GM23248 (cell line): Measurements from ENCODE around the gene LAPTM4A. TPM values are rescaled to one million over a fixed set of nuclear protein-coding genes. Genes with fewer than 3 reads are reported as not detected.
A peak's percentile ranks its signal among the peaks of the same experiment; 100 is the strongest.

Experiments used
- DNase-seq: peaks from one replicate; pipeline ENCODE4 v3.0.0-alpha.2; 2015
- H2AFZ ChIP-seq: fragments of 200-600 bp; sonication (generic); 2 replicates; pipeline ENCODE4 v1.6.1; 2016; ENCODE audit warnings: antibody characterized with exemption
- H3F3A ChIP-seq: fragments of 200-600 bp; sonication (generic); 2 replicates; pipeline ENCODE4 v1.6.1; 2016; ENCODE audit warnings: mild to moderate bottlenecking, antibody characterized with exemption, mixed run types; ENCODE audit not compliant: insufficient read depth
- H3K27ac ChIP-seq: fragments of 200-600 bp; sonication (generic); 2 replicates; pipeline ENCODE4 v1.5.1; 2016; ENCODE audit warnings: mild to moderate bottlenecking
- H3K27me3 ChIP-seq: fragments of 200-600 bp; sonication (generic); replicated peaks from 2 replicates; pipeline ENCODE4 v1.6.1; 2016; ENCODE audit warnings: mild to moderate bottlenecking; ENCODE audit not compliant: insufficient read depth
- H3K36me3 ChIP-seq: fragments of 200-600 bp; sonication (generic); 2 replicates; pipeline ENCODE4 v1.6.1; 2016; ENCODE audit warnings: low read depth, mild to moderate bottlenecking
- H3K4me1 ChIP-seq: fragments of 200-600 bp; sonication (generic); 2 replicates; pipeline ENCODE4 v1.6.1; 2016; ENCODE audit warnings: mild to moderate bottlenecking; ENCODE audit not compliant: insufficient read depth
- H3K4me2 ChIP-seq: fragments of 200-600 bp; sonication (generic); one replicate; pipeline ENCODE4 v1.6.1; 2016; ENCODE audit warnings: mild to moderate bottlenecking; ENCODE audit not compliant: unreplicated experiment
- H3K4me3 ChIP-seq: fragments of 200-600 bp; sonication (generic); 2 replicates; pipeline ENCODE4 v1.5.1; 2016; ENCODE audit warnings: mild to moderate bottlenecking
- H3K79me2 ChIP-seq: fragments of 200-600 bp; sonication (generic); 2 replicates; pipeline ENCODE4 v1.6.1; 2016; ENCODE audit warnings: mild to moderate bottlenecking; ENCODE audit not compliant: insufficient read depth
- H3K9ac ChIP-seq: fragments of 200-600 bp; sonication (generic); 2 replicates; pipeline ENCODE4 v1.6.1; 2016; ENCODE audit warnings: mild to moderate bottlenecking
- H3K9me2 ChIP-seq: fragments of 200-600 bp; sonication (generic); 2 replicates; pipeline ENCODE4 v1.6.1; 2016; ENCODE audit warnings: mixed run types, mild to moderate bottlenecking, moderate library complexity; ENCODE audit not compliant: insufficient read depth
- H3K9me3 ChIP-seq: fragments of 200-600 bp; sonication (generic); one replicate; pipeline ENCODE4 v1.6.1; 2017; ENCODE audit warnings: low read depth
- H4K20me1 ChIP-seq: fragments of 200-600 bp; sonication (generic); 2 replicates; pipeline ENCODE4 v1.6.0; 2016; ENCODE audit not compliant: insufficient read depth
- EZH2 ChIP-seq: fragments of 200-600 bp; sonication (generic); IDR thresholded peaks from 2 replicates; pipeline ENCODE4 v1.6.1; 2018; ENCODE audit warnings: antibody characterized with exemption, mild to moderate bottlenecking; ENCODE audit not compliant: insufficient read depth, poor library complexity, severe bottlenecking
- EZH2phosphoT487 ChIP-seq: fragments of 200-600 bp; sonication (generic); IDR thresholded peaks from 2 replicates; pipeline ENCODE4 v1.6.1; 2018; ENCODE audit warnings: antibody characterized with exemption, moderate library complexity, mild to moderate bottlenecking, low read depth; ENCODE audit not compliant: insufficient read depth
- WGBS, 2 experiments: methylation state at CpG; one replicate each; pipeline ENCODE4 v1.1.6; 2015 to 2017; ENCODE audit warnings: low lambda C conversion rate in 2 of 2, low coverage in 1 of 2; ENCODE audit errors: missing lambda C conversion rate in 2 of 2; 5-methylcytosine and 5-hydroxymethylcytosine counted together
- in situ Hi-C: fragments of 300-500 bp; cut with MboI; formaldehyde crosslinking; loops from 2 replicates; pipeline ENCODE4 v1.15.0; 2020
- polyA plus RNA-seq: library from polyadenylated mRNA; unstranded; fragments of >200 nt; fragmentation: Nextera tagmentation; extraction: Ambion mirVana; gene quantifications from 2 replicates; pipeline ENCODE4 v1.2.1, GENCODE V29; 2016
- total RNA-seq: library from RNA; depleted of rRNA; stranded (reverse); fragments of >200 nt; shearing (Covaris generic); gene quantifications from 2 replicates; pipeline ENCODE4 v1.2.3, GENCODE V29; 2014; rRNA removed

The LAPTM4A gene
- total RNA-seq, result 363 and 372 TPM in 2 replicates
- 752 and 760 TPM in 2 replicates for polyA plus RNA-seq

DNA sequence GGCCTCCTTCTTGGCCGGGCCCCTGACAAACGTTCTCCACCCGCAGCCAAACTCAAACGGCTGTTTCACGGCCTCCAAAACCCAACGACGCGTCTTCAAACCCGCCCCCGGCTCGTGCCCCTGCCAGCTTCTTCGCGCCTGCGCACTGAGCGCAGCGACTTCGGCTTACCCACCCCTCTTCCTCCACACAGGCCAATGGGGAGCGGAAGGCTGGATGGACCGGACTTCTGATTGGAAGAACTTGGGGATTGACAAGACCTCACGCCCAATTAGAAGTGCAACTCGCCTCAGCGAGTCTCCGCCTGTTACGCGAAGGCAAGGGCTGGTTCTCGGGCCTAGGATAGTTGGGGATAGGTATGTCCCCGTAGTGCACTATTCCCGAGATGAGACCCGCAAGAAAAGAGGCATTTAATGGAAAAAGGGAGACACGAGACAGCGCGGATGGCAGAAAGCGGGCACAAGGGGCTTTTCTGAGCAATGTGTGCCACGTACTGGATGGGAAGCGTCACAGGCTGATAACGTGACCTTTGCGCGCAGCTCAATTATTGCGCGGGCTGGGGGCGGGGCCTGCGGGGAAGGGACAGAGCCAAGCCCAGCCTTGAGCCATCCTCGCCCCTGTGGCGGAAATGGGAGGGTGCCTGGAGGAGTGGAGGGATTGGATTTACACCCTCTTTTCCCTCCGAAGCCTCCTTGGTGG, at the start of gene LAPTM4A:
LAPTM4A (minus strand) TSS at position 97 of the 697 bp plus-strand sequence. CDS start 108 bp downstream, outside the sequence.
- Histone ChIP-seq H3K27ac (peak within 1 kb of the TSS; percentile 100), H3K27me3 (no peaks in the 10 kb centered on the region), H4K20me1 (peaks cover 13% of the 10 kb centered on the region; the same call in 1 of the 2 replicates), H3K4me3 (peak within 1 kb of the TSS; percentile 97), H3K36me3 (no peaks in the 10 kb centered on the region), H2AFZ (peak within 1 kb of the TSS; percentile 75), H3K4me2 (peak within 1 kb of the TSS; percentile 98), H3K9me3 (no peaks in the 10 kb centered on the region), H3K79me2 (peaks cover 46% of the 10 kb centered on the region), H3K4me1 (peaks cover 27% of the 10 kb centered on the region; the same call in 1 of the 2 replicates), H3F3A (peaks cover 48% of the 10 kb centered on the region), H3K9me2 (no peaks in the 10 kb centered on the region), H3K9ac (peak within 1 kb of the TSS; percentile 100)
- in situ Hi-C loops, result no loop called here
- TF ChIP-seq EZH2phosphoT487 (no peak), EZH2 (no peak)
- peak; percentile 100 for DNase-seq
- WGBS, 2 experiments, result 0% methylated on average over 42 to 45 of the region's 45 CpGs

DNA sequence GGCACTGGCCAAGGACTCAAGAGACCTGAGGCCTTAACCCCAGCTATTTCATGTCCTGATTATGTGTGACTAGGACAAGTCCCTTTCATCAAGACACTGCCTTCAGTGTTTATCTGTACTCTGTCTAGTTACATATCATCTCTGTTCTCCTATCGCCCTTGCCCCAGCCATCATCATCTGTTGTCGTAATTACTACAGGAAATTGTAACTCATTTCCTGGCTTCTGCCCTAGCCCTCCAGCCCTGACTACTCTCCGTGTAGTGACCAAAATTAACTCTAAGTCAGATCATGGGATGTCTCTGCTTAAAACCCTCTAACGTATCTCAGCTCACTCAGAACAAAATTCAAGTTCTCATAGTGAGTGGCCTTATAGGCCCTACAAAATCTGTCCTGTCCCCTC, 49.3 kb upstream of the LAPTM4A start:
- DNase-seq, result no peak
- no peak overlapping the region for H2AFZ ChIP-seq
- no peak overlapping the region for H3K9ac ChIP-seq
- no peaks in the 10 kb centered on the region for H3K79me2 ChIP-seq
- H3K4me3 ChIP-seq, result no peak overlapping the region
- H3F3A ChIP-seq, result no peaks in the 10 kb centered on the region
- H3K9me3 ChIP-seq, result no peaks in the 10 kb centered on the region
- no peaks in the 10 kb centered on the region for H4K20me1 ChIP-seq
- H3K4me2 ChIP-seq, result no peak overlapping the region
- H3K36me3 ChIP-seq, result no peaks in the 10 kb centered on the region
- H3K4me1 ChIP-seq, result no peaks in the 10 kb centered on the region
- TF ChIP-seq EZH2phosphoT487 (no peak), EZH2 (no peak)
- 74 to 76% methylated on average over 4 of the region's 4 CpGs for WGBS, 2 experiments
- H3K27me3 ChIP-seq, result no peaks in the 10 kb centered on the region
- no peak overlapping the region for H3K27ac ChIP-seq
- H3K9me2 ChIP-seq, result no peaks in the 10 kb centered on the region
- in situ Hi-C loops, result no loop called here

DNA sequence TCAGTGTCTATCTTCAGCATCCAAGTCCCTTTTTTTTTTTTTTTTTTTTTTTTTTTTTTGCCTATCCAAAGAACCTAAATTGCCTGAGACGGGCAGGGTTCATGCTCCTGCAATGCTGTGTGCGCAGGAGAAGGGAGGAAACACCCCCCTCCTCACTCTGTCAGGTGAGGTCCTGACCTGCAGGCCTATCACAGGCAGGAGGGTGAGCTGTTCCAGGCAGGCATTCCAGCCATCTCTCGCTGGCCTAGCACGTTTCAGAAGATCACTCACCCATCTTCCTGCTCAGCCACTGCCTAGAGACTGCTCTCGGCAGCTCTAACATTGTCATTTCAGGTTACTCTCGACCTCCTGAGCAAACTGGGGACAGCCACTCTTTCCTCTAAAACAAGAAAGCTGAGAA, 48.4 kb upstream of the LAPTM4A start:
- Histone ChIP-seq H3K36me3 (no peaks in the 10 kb centered on the region), H3K79me2 (no peaks in the 10 kb centered on the region), H3F3A (no peaks in the 10 kb centered on the region), H4K20me1 (no peaks in the 10 kb centered on the region), H3K27ac (no peak overlapping the region), H3K9me3 (no peaks in the 10 kb centered on the region), H3K27me3 (no peaks in the 10 kb centered on the region), H3K9me2 (no peaks in the 10 kb centered on the region), H3K4me1 (no peaks in the 10 kb centered on the region), H2AFZ (no peak overlapping the region), H3K4me3 (no peak overlapping the region), H3K9ac (no peak overlapping the region), H3K4me2 (no peak overlapping the region)
- no peak for DNase-seq
- in situ Hi-C loops, result loop anchor here (10.0 kb wide), 1 partner anchor 135 kb away; no protein-coding TSS in a partner anchor
- no peak for TF ChIP-seq EZH2
- no peak for TF ChIP-seq EZH2phosphoT487
- WGBS, 2 experiments, result 83 to 87% methylated on average over 6 of the region's 6 CpGs

DNA sequence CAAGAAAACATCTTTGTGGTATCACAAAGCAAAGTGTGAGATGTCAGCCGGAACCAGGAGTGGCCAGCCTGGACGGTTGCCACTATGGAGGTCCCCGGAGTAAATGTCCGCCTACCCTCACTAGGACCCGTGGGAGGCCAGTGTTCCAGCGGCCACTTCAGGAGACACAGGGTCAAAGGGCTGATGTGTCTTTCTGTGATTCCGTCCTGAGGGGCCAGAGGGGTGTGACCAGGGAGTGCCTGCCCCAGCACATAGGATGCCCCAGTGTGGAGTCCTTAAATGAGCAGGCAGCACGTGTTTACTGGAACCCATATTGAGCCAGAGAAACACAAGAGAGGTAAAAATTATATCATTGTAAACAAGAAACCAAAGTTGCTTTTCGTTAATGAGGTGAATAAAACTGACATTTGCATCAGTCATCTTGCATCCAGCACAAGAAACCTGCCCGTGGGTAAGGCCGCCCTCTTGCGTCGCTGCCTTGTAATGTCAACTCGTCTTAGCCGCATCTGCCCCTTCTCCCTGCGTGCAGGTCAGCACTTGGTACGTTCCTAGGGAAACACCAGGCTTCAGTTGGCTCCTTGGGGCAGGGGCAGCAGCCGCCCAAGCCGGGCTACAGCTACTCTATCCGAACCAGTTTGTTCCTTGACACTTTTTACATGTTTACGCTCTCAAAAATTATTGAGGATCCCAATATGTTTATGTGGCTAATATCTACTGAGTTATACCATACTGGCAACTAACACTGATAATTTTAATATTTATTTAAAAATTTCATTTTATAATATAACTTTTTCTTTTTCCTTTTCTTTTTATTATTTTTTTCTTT, 46.7 kb upstream of the LAPTM4A start:
- H4K20me1 ChIP-seq, result no peaks in the 10 kb centered on the region
- 22 to 25% methylated on average over 21 of the region's 21 CpGs for WGBS, 2 experiments
- no peaks in the 10 kb centered on the region for H3K79me2 ChIP-seq
- peaks cover 15% of the 10 kb centered on the region for H3K4me1 ChIP-seq
- no peaks in the 10 kb centered on the region for H3F3A ChIP-seq
- DNase-seq, result peak; percentile 89
- H3K27me3 ChIP-seq, result no peaks in the 10 kb centered on the region
- H3K9me3 ChIP-seq, result no peaks in the 10 kb centered on the region
- H3K4me3 ChIP-seq, result no peak overlapping the region
- no peaks in the 10 kb centered on the region for H3K36me3 ChIP-seq
- H2AFZ ChIP-seq, result peak overlapping the region; percentile 51; the same call in 1 of the 2 replicates
- no peak for TF ChIP-seq EZH2phosphoT487
- TF ChIP-seq EZH2, result no peak
- no peak overlapping the region for H3K27ac ChIP-seq
- H3K4me2 ChIP-seq, result no peak overlapping the region
- H3K9me2 ChIP-seq, result no peaks in the 10 kb centered on the region
- in situ Hi-C loops, result loop anchor here (10.0 kb wide), 1 partner anchor 133 kb away; no protein-coding TSS in a partner anchor
- no peak overlapping the region for H3K9ac ChIP-seq
